PC-3 (cell line): ENCODE measurements around the gene LTBR.

Experiments
- CTCF ChIP-seq: fragments of 300-600 bp; sonication (generic); conservative IDR thresholded peaks from 2 replicates; pipeline ENCODE4 v1.5.1; 2017; ENCODE audit warnings: antibody characterized with exemption, low read depth, mild to moderate bottlenecking, low read length
- EZH2 ChIP-seq: fragments of 300-600 bp; sonication (generic); IDR thresholded peaks from one replicate; pipeline ENCODE4 v1.6.1; 2017; ENCODE audit warnings: antibody characterized with exemption, mild to moderate bottlenecking, low read length; ENCODE audit not compliant: unreplicated experiment

GRCh38 chr12:6438345-6438744 is 54.4 kb downstream of the LTBR start:
- TF ChIP-seq CTCF (no peak), EZH2 (no peak)
